Lower leg skin (tissue), 4 donors: ENCODE measurements around the gene ITIH4. TPM values are rescaled to one million over a fixed set of nuclear protein-coding genes. Genes with fewer than 3 reads are reported as not detected.

Experiments used
- DNase-seq, 2 donors: peaks; one replicate each; pipeline ENCODE4 v3.0.0-alpha.2; 2019; ENCODE audit warnings: low spot score in 2 of 2
- H3K4me3 ChIP-seq: fragments of 200-600 bp; sonication (generic); 2 replicates; pipeline ENCODE4 v1.5.1; 2017; ENCODE audit warnings: mild to moderate bottlenecking, low read depth; ENCODE audit not compliant: poor library complexity, severe bottlenecking
- CTCF ChIP-seq, 3 donors: fragments of 450-650 bp; IDR thresholded peaks; one replicate each; pipeline ENCODE4 v1.5.1; 2016; ENCODE audit warnings: antibody characterized with exemption in 3 of 3, mild to moderate bottlenecking in 3 of 3, moderate library complexity in 2 of 3
- POLR2A ChIP-seq, 2 donors: fragments of 450-650 bp; IDR thresholded peaks; one replicate each; pipeline ENCODE4 v1.6.1; 2016 to 2017; ENCODE audit warnings: antibody characterized with exemption in 2 of 2, mild to moderate bottlenecking in 1 of 2, moderate library complexity in 1 of 2
- WGBS, 2 donors: methylation state at CpG; one replicate each; pipeline ENCODE4 v1.1.5; 2018; 5-methylcytosine and 5-hydroxymethylcytosine counted together
- intact Hi-C: fragments of 100-400 bp; cut with DNase I; formaldehyde crosslinking; loops from one replicate; pipeline ENCODE4 v1.15.0; 2023; ENCODE audit warnings: low total_unique reads
- total RNA-seq, 4 donors: library from RNA; depleted of rRNA; stranded (reverse); fragments of >200 nt; gene quantifications; one replicate each; pipeline ENCODE4 v1.1.0, GENCODE V29; 2016

The ITIH4 gene
- 1 to 10 TPM in 3 of 4 donors, under 1 TPM in 1; 0.38 to 3.6 (median 2.5) TPM for total RNA-seq

GRCh38 chr3:52830535-52831258, at the start of gene ITIH4:
TSS of gene ITIH4 (minus strand) at chr3:52830672. CDS start at chr3:52830642, 30 bp downstream.
- intact Hi-C loops, result no loop called here
- no peak within 1 kb of the TSS for H3K4me3 ChIP-seq
- TF ChIP-seq CTCF (IDR thresholded peaks at IDR 0.05), result no peak
- no peak for TF ChIP-seq POLR2A (IDR thresholded peaks at IDR 0.05)
- DNase-seq, result no peak
- WGBS, 2 donors, result 78 to 81% methylated on average over 16 of the region's 16 CpGs

GRCh38 chr3:52880047-52880446, 49.6 kb upstream of the ITIH4 start:
- TF ChIP-seq CTCF (IDR thresholded peaks at IDR 0.05) (no peak), POLR2A (IDR thresholded peaks at IDR 0.05) (no peak)
- intact Hi-C loops, result no loop called here
- 86 to 89% methylated on average over 5 of the region's 5 CpGs for whole genome bisulfite sequencing, 2 donors
- H3K4me3 ChIP-seq, result no peak overlapping the region
- no peak for DNase-seq

- intact Hi-C loops, result no loop called here
- TF ChIP-seq POLR2A (IDR thresholded peaks at IDR 0.05) (no peak), CTCF (IDR thresholded peaks at IDR 0.05) (no peak)
- no peak for DNase-seq
- H3K4me3 ChIP-seq, result no peak overlapping the region
- WGBS, 2 donors, result 75 to 83% methylated on average over 4 of the region's 4 CpGs
Measured at GRCh38 chr3:52879581-52879980, 49.1 kb upstream of the ITIH4 start.

GRCh38 chr3:52879090-52879489, 48.6 kb upstream of the ITIH4 start:
- TF ChIP-seq POLR2A (IDR thresholded peaks at IDR 0.05) (no peak), CTCF (IDR thresholded peaks at IDR 0.05) (no peak)
- intact Hi-C loops, result no loop called here
- no peak for DNase-seq
- no peak overlapping the region for H3K4me3 ChIP-seq
- WGBS, 2 donors, result 75 to 77% methylated on average over 4 of the region's 4 CpGs

- no peak for TF ChIP-seq CTCF (IDR thresholded peaks at IDR 0.05)
- no peak for TF ChIP-seq POLR2A (IDR thresholded peaks at IDR 0.05)
- intact Hi-C loops, result no loop called here
- 90 to 91% methylated on average over 3 of the region's 3 CpGs for WGBS, 2 donors
- no peak for DNase-seq
- no peak overlapping the region for H3K4me3 ChIP-seq
Measured at GRCh38 chr3:52877085-52877484, 46.6 kb upstream of the ITIH4 start.
